ENCODE data around the gene SLC6A6. TPM values are rescaled to one million over a fixed set of nuclear protein-coding genes. Genes with fewer than 3 reads are reported as not detected.

The SLC6A6 gene
- total RNA-seq, 1 donor from 2014 or later, result 7.1 TPM

- DNase-seq (ENCODE audit: low read depth in 2 of 2), result no peak
Observed at GRCh38 chr3:14518432-14518802, 116.0 kb downstream of the SLC6A6 start.

GRCh38 chr3:14518893-14519292 lies 116.5 kb downstream of the SLC6A6 start:
- no peak for DNase-seq (ENCODE audit: low read depth in 2 of 2)

- DNase-seq (ENCODE audit: low read depth in 2 of 2), result no peak
Observed at GRCh38 chr3:14519406-14519805, 117.0 kb downstream of the SLC6A6 start.

DNA sequence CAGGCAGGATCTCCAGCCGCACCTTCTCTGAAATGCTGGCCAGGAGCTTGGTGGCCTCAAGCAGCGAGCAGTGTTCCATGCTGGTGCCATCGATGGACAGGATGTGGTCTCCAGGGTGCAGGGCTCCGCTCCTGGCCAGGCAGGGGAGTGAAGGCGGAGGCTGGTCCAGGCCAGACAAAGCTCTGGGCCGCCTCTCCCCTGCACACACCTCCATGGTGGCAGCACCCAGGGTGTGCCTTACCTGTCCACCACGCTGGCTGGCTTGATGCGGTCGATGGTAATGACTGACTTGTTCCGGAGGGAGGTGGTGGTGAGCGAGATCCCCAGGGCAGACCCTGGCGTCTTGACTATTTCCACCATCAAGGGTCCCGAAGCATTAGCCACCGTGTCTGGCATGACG lies 117.7 kb downstream of the SLC6A6 start:
- DNase-seq (ENCODE audit: low read depth in 2 of 2), result no peak

DNA sequence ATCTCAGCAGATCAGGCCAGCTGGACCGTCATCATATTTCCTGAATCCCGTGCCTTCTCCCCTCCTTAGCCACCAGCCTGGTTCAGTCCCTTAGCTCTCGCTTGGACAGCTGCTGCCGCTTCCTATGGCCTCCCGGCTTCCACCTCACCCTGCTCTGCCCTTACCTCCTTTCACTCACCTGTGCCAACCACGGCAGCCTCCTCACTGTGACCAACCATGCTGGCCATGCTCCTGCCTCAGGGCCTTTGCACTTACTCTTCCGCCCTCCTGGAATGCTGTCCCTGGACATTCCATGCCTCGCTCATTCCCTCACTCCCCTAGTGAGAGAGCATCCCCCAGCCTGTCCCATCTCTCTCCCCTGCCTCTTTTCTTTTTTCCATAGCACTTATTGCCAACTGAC lies 118.6 kb downstream of the SLC6A6 start:
- no peak for DNase-seq (ENCODE audit: low read depth in 2 of 2)

DNA sequence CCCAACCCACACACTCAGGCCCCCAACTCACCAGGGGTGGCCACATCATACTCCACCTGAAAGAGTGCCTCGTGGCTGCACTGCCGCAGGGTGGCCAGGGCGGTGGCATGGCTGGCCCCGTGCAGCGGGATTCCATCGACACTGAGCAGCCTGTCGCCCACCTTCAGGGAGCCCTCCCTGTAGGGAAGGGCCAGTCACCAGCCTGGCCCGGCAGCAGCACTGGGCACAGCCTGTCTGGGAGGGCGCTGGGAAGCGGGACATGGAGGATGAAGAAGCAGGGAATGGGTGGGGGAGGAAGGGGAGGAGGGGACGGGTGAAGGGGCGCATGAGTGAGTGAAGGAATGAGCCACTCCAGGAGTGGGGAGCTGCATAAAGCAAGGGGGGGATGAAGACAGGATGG lies 119.2 kb downstream of the SLC6A6 start:
- no peak for DNase-seq (ENCODE audit: low read depth in 2 of 2)

DNA sequence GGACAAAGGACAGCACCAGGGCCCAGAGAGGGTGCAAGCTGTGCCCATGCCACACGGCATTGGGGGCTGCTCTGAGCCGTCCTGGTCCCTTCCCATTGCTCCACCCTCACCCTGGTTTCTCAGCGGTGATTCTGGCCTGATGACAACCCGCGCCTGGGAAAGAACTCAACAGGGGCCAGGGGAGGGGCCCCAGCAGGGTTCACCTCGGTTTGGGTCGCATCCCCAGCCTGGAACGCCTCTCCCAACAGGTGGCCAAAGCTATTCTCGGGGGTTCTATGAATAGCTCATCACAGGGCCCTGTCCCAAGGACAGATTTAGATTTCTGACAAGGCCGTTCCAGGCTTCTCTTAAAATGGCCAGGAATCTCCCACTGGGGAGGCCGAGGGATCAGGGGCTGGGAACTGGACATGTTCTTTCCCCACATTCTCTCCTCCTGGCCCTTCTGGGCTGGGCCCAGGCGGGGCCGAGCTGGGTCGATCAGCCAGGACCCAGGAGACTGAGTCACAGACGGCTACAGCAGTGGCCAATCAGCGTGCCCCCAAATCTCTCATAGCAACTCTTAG lies 119.8 kb downstream of the SLC6A6 start:
- no peak for DNase-seq (ENCODE audit: low read depth in 2 of 2)

- no peak for DNase-seq (ENCODE audit: low read depth in 2 of 2)
Observed at GRCh38 chr3:14522768-14523167, 120.4 kb downstream of the SLC6A6 start.

DNA sequence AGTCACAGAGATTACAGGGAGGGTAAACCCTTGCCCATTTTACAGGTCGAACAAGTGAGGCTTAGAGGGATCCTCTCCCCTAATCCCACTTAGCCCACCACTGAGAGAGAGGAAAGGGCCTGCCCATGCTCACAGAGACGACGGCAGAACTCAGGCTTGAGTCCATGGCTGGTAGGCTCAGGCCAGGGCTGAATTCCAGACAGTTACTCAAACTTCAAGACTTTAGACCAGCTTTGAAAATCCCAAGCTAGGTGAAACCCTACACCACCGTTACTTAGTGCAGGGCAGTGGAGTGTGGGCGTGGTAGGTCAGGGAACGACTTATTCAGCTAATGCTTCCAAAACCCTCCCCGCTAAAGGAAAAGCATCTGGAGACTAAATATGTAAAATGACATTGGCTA lies 121.4 kb downstream of the SLC6A6 start:
- no peak for DNase-seq (ENCODE audit: low read depth in 2 of 2)

DNA sequence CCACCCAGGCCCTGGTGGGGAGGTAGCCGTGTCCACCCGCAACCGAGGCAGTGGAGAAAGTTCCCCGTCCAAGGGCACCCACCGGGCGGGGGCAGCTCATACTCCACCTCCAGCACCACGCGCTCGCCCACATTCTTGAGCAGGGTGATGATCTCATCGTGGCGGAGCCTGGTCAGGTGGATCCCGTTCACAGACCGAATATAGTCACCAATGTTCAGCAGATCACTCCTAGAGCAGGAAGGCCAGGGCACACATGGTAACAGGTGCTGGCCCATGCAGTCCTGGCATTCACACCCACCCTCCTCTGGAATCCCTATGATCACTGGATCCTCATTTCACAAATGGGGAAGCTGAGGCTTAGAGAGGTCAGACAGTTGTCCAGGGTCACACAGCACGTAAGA lies 121.9 kb downstream of the SLC6A6 start:
- DNase-seq (ENCODE audit: low read depth in 2 of 2), result no peak

DNA sequence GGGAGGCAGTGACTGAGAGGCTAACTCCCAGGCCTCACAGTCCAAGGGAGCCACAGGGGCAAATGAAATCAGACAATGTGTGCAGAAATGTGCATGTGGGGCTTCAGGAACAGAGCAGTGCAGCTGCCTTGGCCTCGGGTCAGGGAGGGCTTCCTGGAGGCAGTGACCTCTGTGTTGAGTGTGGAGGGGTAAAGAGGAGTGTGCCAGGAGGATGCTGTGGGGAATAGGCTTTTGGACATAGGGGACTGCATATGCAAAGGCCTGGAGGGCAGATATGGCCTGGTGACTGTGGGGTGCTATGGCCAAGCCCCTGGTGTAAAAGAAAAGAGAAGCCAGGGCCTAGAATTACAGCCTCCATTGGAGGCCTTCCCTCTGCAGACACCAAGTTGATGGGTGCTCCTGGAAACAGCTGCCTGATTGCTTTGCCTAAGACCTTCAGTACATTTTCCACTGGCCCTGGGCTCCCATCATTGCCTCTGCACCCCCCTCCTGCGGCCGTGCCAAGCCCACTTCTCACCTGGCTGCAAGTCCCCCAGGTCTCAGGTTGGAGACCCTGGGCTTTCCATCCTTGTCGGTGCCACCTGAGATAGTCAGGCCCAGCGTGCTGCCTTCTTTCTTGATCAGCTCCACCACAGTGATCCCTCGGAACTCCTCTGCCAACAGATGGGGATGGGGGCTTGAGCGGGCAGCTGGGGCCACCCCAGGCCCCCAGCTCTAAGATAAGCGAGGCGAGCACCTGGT lies 122.7 kb downstream of the SLC6A6 start:
- no peak for DNase-seq (ENCODE audit: low read depth in 2 of 2)

GRCh38 chr3:14525685-14526631 lies 123.6 kb downstream of the SLC6A6 start:
- no peak for DNase-seq (ENCODE audit: low read depth in 2 of 2)

DNA sequence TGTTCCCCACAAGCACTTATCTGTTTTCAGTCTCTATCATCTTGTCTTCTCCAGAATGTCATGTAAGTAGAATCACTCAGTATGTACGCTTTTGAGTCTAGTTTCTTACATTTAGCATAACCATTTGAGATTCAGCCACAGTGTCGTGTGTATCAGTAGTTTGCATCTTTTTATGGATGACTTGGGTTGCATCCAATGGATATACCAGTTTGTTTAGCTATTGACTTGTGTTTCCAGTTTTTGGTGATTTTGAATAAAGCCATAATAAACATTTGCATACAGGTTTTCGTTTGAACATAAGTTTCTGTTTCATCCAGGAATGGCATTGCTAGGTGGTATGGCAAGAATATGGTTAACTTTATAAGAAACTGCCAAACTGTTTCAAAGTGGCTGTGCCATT lies 125.7 kb downstream of the SLC6A6 start:
- DNase-seq (ENCODE audit: low read depth in 2 of 2), result no peak

- DNase-seq (ENCODE audit: low read depth in 2 of 2), result no peak
Observed at GRCh38 chr3:14531856-14532395, 129.5 kb downstream of the SLC6A6 start.

DNA sequence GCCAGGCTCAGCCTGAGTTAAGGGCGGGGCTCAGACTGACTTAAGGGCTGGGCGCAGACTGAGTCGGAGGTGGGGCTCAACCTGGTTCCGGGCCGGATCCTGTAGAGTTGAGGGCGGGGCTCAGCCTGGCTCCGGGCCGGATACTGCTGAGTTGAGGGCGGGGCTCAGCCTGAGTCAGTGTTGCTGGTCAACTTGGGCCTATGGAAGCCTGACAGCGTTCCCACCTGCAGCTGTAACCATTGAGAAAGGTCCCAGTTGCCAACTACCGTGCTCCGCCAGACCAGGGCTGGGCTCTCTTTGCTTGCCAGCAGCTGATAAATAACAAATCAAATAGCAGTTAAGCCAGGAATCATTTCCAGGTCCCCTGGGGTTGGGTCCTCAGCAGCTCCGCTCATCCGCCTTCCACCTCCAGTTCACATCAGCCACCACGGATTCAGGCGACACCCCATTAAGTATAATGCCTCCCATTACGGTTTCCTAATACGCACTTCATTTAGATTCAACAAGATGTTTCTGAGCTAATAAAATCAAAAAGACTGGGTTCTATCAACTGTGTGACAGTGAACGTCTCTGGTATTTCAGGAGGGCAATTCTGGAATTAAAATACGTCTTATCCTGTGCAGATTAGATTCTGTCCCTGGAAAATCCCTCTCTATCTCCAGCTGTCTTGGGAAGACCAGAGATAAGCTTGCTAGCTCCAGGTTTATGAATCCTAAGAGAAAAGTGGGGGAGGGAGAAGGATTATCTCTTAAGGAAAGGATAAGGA lies 130.5 kb downstream of the SLC6A6 start:
- no peak for DNase-seq (ENCODE audit: low read depth in 2 of 2)

DNA sequence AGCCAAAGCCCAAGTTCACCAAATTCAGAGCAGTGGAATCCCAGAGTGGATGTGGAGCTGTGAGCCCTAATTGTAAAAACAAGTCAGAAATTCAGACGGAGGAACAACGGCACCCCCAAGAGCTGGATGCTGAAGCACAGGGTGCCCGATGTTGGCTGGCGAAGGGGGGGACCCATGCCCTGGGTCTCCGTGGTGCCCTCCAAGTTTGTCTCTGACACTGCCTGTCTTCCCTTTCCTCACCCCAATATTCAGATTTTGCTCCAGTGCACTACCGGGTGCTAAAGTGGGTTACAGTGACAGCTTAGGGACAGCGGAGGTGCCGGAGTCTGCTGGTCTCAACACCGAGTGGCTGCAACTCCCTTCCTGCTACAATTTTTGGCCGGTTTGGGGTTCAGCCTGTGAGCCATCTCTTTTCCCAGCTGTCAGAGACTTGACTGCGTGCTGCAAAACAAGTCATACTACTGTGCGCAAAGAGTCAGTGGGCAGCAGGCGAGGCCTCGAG lies 131.1 kb downstream of the SLC6A6 start:
- DNase-seq (ENCODE audit: low read depth in 2 of 2), result no peak

DNA sequence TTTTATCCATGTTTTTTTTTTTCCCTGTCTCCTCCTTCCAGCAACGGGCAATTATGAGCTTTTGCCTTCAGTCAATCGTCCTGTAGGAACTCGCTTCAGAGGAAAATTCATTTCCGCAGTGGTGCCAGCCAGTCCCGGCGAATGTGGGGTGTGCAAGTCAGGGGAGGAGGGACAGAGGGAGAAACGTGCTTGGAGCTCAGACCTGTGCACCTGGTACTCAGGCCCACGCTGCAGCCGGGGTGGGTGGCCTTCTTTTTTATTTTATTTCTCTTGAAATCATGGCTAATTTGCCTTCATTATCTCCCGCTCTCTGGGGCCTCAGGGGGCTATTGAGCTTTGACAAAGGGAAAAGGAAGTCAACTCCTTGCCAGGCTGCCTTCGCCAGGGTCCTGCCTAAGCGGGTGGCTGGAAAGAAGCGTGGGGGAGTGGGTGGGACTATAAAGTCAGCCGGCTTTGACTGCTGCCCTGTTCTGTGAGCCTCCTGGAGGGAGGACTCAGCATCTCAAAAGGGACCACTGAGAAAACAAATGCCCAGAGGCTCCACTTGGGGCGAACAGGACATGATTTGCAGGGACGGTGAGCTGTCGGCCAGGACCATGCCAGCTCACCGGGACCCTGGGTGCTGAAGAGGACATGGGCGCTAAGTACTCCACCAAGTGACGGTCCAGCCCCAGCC lies 132.2 kb downstream of the SLC6A6 start:
- DNase-seq (ENCODE audit: low read depth in 2 of 2), result no peak

DNA sequence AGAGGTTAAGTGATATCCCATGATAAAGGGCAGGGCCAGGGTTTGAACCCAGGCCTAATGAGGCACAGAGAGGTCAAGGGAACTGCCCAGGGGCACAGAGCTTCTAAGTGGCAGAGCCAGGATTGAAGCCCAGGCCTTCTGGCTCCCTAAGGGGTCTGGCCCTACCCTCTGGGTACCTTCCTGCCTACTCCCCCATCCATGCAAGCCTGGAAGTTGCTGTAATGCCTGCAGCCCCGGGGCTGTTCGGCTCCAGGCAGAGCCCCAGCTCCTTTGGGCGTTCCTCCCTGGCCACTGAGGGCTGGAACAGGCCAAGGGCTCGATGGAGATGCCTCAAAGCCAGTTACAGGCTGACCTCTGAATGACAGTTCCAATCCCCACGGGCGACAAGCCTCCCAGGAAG lies 133.2 kb downstream of the SLC6A6 start:
- DNase-seq (ENCODE audit: low read depth in 2 of 2), result no peak

DNA sequence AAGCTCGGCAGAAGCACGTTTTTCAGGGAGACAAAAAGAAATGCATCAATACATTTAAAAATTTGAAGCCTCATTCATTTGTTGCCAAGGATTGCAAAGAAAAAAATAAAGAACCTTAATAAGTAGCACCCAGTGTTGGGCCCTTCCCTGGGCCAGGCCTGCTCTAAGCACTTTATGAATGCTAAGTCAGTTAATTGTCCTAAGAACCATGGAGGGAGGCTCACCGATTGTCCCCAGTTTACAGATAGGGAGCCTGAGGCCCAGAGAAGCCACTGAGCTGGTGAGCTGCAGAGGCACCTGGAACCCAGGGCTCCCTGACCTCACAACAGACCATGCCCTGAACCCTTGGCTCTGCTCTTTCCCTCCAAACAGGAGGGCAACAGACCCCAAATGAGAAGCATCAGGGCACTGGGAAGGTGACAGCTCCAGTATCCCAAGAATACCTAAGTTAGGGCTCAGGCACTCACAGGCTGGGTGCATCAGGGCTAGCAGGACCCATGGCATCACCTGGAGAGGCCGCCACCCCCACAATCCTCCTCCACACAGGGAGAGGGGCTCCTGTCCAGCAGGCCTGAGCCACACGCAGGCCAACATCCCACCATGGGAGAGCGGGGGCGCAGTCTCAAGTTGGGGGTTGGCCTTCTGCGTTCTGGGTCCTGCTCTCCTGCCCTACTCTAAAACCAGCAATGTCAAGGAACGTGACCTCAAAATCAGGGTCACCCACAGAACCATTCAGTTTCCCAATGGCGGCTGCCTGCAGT lies 133.8 kb downstream of the SLC6A6 start:
- DNase-seq (ENCODE audit: low read depth in 2 of 2), result no peak
